GM18951 (cell line): ENCODE results near the gene MYL5.

ENCODE experiments used
- POLR2A ChIP-seq: IDR thresholded peaks from 4 replicates; pipeline ENCODE4 v1.6.1; 2011; ENCODE audit warnings: mild to moderate bottlenecking; ENCODE audit not compliant: insufficient read length, insufficient read depth; ENCODE audit errors: extremely low read depth
- in situ Hi-C: fragments of 300-500 bp; cut with MboI; formaldehyde crosslinking; loops from one replicate; pipeline ENCODE4 v1.12.0; 2022; ENCODE audit warnings: low sequenced_read_pairs, mixed read lengths, inconsistent platforms; ENCODE audit not compliant: unreplicated experiment

The MYL5 gene

GRCh38 chr4:714087-714486, 39.7 kb downstream of the MYL5 start:
- TF ChIP-seq POLR2A = no peak
- in situ Hi-C loops = no loop called here

- no peak for TF ChIP-seq POLR2A
- in situ Hi-C loops = no loop called here
Measured at GRCh38 chr4:717601-718320, 43.4 kb downstream of the MYL5 start.

DNA sequence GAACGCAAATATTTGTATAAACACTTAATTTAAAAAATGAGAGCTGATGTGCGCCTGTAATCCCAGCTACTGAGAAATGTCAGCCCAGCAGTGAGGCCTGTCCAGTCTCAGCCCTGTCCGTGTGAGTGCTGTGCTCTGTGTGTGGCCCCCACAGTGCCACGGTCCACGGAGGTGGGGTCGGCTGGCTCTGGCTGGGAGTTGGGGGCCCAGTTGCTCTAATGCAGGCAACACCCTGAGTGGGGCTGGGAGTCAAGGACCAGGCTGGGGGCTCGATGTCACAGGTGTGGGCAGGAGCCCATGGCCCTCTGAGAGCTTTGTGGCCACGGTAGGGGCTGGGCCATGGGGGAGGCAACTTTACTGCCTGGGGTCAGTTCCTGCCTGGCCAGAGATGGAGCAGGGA, 44.1 kb downstream of the MYL5 start:
- TF ChIP-seq POLR2A = no peak
- in situ Hi-C loops = no loop called here

GRCh38 chr4:720111-720860, 45.9 kb downstream of the MYL5 start:
- in situ Hi-C loops = no loop called here
- TF ChIP-seq POLR2A = no peak

DNA sequence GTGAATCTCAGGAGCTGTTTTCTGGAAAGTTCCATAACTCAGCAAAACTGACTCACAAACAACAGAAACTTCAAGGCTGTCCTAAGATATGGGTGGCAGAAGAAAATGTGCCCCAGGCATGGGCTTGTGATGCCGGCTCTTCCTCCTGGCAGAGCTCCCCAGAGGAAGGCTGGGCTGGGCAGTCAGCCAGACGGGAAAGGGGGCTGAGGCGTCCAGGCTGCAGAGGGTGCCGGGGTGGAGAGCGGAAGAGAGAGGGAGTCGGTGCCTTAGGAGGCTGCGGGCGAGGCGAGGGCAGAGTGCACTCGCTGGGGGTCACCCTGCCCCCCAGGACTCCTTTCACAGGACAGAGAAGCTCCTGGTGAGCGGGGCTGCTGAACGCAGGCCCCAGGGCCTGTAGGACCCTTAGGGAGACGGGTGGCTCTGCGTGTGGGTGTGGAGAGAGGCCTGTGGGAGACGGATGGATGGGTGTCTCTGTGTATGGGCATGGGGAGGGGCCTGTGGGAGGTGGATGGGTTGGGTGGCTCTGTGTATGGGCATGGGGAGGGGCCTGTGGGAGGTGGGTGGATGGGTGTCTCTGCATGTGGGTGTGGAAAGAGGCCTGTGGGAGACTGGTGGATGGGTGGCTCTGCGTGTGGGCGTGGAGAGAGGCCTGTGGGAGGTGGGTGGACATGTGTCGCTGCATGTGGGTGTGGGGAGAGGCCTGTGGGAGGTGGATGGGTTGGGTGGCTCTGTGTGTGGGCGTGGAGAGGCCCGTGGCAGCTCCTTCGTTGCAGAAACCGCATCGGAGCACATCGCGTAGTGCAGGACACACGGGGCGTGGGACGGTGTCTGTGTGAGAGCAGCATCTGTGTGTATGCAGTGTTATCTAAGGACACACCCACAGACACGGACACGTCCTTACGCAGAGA, 47.2 kb downstream of the MYL5 start:
- in situ Hi-C loops = no loop called here

DNA sequence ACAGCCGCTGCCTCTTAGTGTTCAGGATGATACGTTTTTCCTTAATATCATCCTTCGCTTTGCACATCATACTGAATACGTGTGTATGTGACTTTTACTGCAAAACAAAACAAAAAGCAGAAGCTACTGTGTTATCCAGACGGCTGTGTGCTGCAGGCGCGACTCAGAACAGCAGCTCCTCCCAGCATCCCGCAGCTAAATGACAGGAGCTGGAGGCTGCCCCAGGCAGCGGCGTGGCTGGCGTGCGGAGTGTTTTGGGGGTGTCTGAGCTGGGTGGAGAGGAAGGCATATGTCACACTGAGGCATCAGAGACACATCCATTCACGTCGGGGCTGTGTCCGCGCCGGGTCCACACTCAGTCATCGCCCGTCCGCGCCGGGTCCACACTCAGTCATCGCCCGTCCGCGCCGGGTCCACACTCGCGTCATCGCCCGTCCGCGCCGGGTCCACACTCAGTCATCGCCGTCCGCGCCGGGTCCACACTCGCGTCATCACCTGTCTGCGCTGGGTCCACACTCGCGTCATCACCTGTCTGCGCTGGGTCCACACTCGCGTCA, 47.9 kb downstream of the MYL5 start:
- TF ChIP-seq POLR2A = no peak
- in situ Hi-C loops = no loop called here

More for the DNA sequence above, 47.2 kb downstream of the MYL5 start:
- no peak for TF ChIP-seq POLR2A

- in situ Hi-C loops = no loop called here
- no peak for TF ChIP-seq POLR2A
Measured at GRCh38 chr4:722851-723360, 48.6 kb downstream of the MYL5 start.

GRCh38 chr4:723751-724530, 49.6 kb downstream of the MYL5 start:
- in situ Hi-C loops = no loop called here
- TF ChIP-seq POLR2A = no peak

- no peak for TF ChIP-seq POLR2A
- in situ Hi-C loops = no loop called here
Measured at GRCh38 chr4:725391-726234, 51.3 kb downstream of the MYL5 start.

GRCh38 chr4:726235-726787, 52.0 kb downstream of the MYL5 start:
- in situ Hi-C loops = no loop called here
- TF ChIP-seq POLR2A = no peak

DNA sequence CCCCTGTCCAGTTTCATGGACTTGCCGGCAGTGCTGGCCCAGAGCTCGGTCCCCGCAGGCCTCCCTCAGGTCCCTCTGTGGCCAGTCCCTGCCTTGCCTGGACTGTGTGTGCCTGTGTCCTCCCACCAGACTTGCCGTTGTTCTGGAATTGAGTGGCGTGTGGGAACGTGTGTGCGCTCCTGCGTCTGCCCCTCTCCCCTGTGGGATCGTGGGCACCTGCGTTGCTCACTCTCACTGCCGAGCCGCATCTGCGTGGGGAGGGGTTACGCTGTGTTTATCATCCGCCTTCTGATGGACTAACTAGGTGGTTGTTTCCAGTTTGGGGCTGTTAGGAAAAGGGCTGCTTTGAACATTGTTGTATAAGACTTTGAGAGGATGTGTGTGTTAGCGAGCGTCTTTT, 52.5 kb downstream of the MYL5 start:
- in situ Hi-C loops = no loop called here
- TF ChIP-seq POLR2A = no peak

DNA sequence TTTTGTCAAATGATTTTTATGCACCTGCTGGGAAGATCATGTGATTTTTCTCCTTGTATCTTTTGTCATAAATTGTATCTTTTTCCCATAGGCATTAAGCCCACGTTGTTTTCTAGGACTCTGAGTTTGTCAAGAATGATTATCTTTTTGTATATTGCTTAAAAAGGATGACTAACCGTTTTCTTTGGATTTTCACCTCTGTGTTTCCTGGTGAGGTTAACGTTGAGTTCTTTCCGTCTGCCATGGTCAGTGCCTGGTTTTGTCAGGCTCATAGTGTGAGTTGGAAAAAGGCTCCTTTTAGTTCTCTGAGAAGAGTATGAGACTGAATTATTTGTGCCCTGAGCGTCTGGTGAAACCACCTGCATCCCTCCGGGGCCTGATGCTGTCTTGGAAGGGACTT, 53.2 kb downstream of the MYL5 start:
- in situ Hi-C loops = no loop called here
- no peak for TF ChIP-seq POLR2A
